ENCODE results near the gene NUP214.
"Not testable (repeated sequence)": the region's sequence is repeated elsewhere in the genome, so short reads cannot be mapped to it uniquely, and the experiment has no call there.

DNA sequence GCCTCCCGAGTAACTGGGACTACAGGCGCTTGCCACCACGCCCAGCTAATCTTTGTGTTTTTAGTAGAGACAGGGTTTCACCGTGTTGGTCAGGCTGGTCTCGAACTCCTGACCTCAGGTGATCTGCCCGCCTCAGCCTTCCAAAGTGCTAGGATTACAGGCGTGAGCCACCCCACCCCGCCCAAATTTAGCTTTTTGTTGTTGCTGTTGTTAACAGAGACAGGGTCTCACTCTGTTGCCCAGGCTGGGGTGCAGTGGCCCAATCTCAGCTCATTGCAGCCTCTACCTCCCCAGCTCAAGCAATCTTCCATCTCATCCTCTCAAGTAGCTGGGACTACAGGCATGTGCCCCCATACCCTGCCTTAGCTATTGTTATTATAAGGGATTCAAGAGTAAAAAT lies 25.5 kb upstream of the NUP214 start:
- TF ChIP-seq, protein P1, sequence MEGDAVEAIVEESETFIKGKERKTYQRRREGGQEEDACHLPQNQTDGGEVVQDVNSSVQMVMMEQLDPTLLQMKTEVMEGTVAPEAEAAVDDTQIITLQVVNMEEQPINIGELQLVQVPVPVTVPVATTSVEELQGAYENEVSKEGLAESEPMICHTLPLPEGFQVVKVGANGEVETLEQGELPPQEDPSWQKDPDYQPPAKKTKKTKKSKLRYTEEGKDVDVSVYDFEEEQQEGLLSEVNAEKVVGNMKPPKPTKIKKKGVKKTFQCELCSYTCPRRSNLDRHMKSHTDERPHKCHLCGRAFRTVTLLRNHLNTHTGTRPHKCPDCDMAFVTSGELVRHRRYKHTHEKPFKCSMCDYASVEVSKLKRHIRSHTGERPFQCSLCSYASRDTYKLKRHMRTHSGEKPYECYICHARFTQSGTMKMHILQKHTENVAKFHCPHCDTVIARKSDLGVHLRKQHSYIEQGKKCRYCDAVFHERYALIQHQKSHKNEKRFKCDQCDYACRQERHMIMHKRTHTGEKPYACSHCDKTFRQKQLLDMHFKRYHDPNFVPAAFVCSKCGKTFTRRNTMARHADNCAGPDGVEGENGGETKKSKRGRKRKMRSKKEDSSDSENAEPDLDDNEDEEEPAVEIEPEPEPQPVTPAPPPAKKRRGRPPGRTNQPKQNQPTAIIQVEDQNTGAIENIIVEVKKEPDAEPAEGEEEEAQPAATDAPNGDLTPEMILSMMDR (IDR thresholded peaks at IDR 0.05) = not testable (repeated sequence)
- not testable (repeated sequence) for TF ChIP-seq POLR2A (IDR thresholded peaks at IDR 0.05)
